HCT116 (cell line): ENCODE measurements around the gene LGR6. TPM values are rescaled to one million over a fixed set of nuclear protein-coding genes. Genes with fewer than 3 reads are reported as not detected.

Experiments
- ATAC-seq: fragments of 200-7000 bp; cut with Tn5 transposase; 2 replicates; pipeline ENCODE4 v1.9.1; 2020; ENCODE audit warnings: mild to moderate bottlenecking, moderate library complexity
- BruUV-seq: library from RNA; stranded (reverse); fragments of 400-500 nt; replicated peaks from 2 replicates; lab custom pipeline; 2021; lab: Mats Ljungman, UMichigan
- CTCF ChIA-PET: fragments of 300-600 bp; sonication (Branson Sonifier 250); formaldehyde crosslinking; loops from one replicate; lab custom pipeline; 2021; ENCODE audit warnings: antibody characterized with exemption; lab: Charles Lee
- POLR2A ChIA-PET: fragments of 300-600, 350-600 bp; sonication (Branson Sonifier 250); formaldehyde crosslinking; loops from one replicate; lab custom pipeline; 2021; ENCODE audit warnings: antibody characterized with exemption; lab: Charles Lee
- RAD21 ChIA-PET, 2 experiments: fragments of 300-600 bp; sonication (Branson Sonifier 250); formaldehyde crosslinking; loops; one replicate each; lab custom pipeline; 2023; ENCODE audit warnings: low total read pairs in 2 of 2; ENCODE audit not compliant: uncharacterized antibody in 2 of 2, unreplicated experiment in 2 of 2, low non-redundant PET in 1 of 2; lab: Charles Lee
- DNase-seq: peaks from one replicate; pipeline ENCODE4 v3.0.0-alpha.2; 2010; ENCODE audit warnings: low read depth, low spot score
- H2AFZ ChIP-seq: fragments of 200-600 bp; shearing (Covaris generic), sonication (generic); 2 replicates; pipeline ENCODE4 v1.6.1; 2017; ENCODE audit warnings: low read depth, mixed run types, mixed read lengths, antibody characterized with exemption, low read length; ENCODE audit not compliant: poor library complexity, severe bottlenecking
- H3K27ac ChIP-seq: 2 replicates; pipeline ENCODE4 v1.5.1; 2012; ENCODE audit warnings: low read depth, low read length
- H3K27me3 ChIP-seq: fragments of 200-600 bp; sonication (generic); 2 replicates; pipeline ENCODE4 v1.6.1; 2016; ENCODE audit warnings: mixed run types, low read length, mixed read lengths; ENCODE audit not compliant: insufficient read depth
- H3K36me3 ChIP-seq, 2 experiments: fragments of 200-500 bp in 1 of 2; fragments of 200-600 bp in 1 of 2; sonication (Bioruptor generic) in 1 of 2; sonication (generic) in 1 of 2; 2 replicates each; pipeline versions ENCODE4 v1.5.1 to v1.6.1; 2014 to 2016; ENCODE audit warnings: low read length in 2 of 2, inconsistent platforms in 1 of 2, mixed read lengths in 1 of 2, mixed run types in 1 of 2; ENCODE audit not compliant: insufficient read depth in 2 of 2, control insufficient read depth in 1 of 2
- H3K4me1 ChIP-seq, 2 experiments: fragments of 200-600 bp in 1 of 2; sonication (generic) in 1 of 2; 2 replicates each; pipeline versions ENCODE4 v1.5.1 to v1.6.1; 2012 to 2017; ENCODE audit warnings: low read length in 2 of 2, inconsistent platforms in 1 of 2, mild to moderate bottlenecking in 1 of 2, mixed read lengths in 1 of 2, mixed run types in 1 of 2, moderate library complexity in 1 of 2; ENCODE audit not compliant: insufficient read depth in 2 of 2, control insufficient read depth in 1 of 2
- H3K4me2 ChIP-seq: fragments of 200-600 bp; sonication (generic); 2 replicates; pipeline ENCODE4 v1.6.1; 2017; ENCODE audit warnings: mixed run types, low read length, mixed read lengths
- H3K4me3 ChIP-seq, 2 experiments: fragments of 200-600 bp in 1 of 2; sonication (generic) in 1 of 2; replicated peaks in 1 of 2; 2 replicates each; pipeline ENCODE4 v1.5.1; 2011 to 2016; ENCODE audit warnings: low read length in 2 of 2, control low read depth in 1 of 2, low read depth in 1 of 2, mild to moderate bottlenecking in 1 of 2, mixed read lengths in 1 of 2, mixed run types in 1 of 2
- H3K79me2 ChIP-seq: fragments of 200-600 bp; sonication (generic); 2 replicates; pipeline ENCODE4 v1.6.1; 2017; ENCODE audit warnings: mild to moderate bottlenecking, mixed run types, low read length, moderate library complexity, mixed read lengths; ENCODE audit not compliant: insufficient read depth
- H3K9ac ChIP-seq: fragments of 200-600 bp; sonication (generic); 2 replicates; pipeline ENCODE4 v1.6.1; 2016; ENCODE audit warnings: low read length, mixed read lengths
- H3K9me2 ChIP-seq: fragments of 200-600 bp; sonication (generic), shearing (Covaris generic); 2 replicates; pipeline ENCODE4 v1.6.1; 2017; ENCODE audit warnings: mixed run types, mild to moderate bottlenecking, moderate library complexity; ENCODE audit not compliant: insufficient read depth
- H3K9me3 ChIP-seq, 2 experiments: fragments of 200-500 bp in 1 of 2; fragments of 200-600 bp in 1 of 2; sonication (Bioruptor generic) in 1 of 2; sonication (generic) in 1 of 2; 2 replicates each; pipeline ENCODE4 v1.6.1; 2014 to 2017; ENCODE audit warnings: low read length in 2 of 2, mixed read lengths in 2 of 2, inconsistent platforms in 1 of 2, low read depth in 1 of 2, mild to moderate bottlenecking in 1 of 2, mixed run types in 1 of 2, moderate library complexity in 1 of 2; ENCODE audit not compliant: control insufficient read depth in 1 of 2, insufficient read depth in 1 of 2
- H4K20me1 ChIP-seq: fragments of 200-600 bp; sonication (generic), shearing (Covaris generic); 2 replicates; pipeline ENCODE4 v1.6.1; 2017; ENCODE audit warnings: mixed run types, mild to moderate bottlenecking, moderate library complexity; ENCODE audit not compliant: insufficient read depth
- CEBPB ChIP-seq: IDR thresholded peaks from 2 replicates; pipeline ENCODE4 v1.6.1; 2012; ENCODE audit warnings: low read depth
- CTCF ChIP-seq, 3 experiments: fragments of 200-600 bp in 1 of 3; sonication (generic) in 1 of 3; IDR thresholded peaks in 2 of 3; conservative IDR thresholded peaks in 1 of 3; 2 replicates each; pipeline ENCODE4 v1.5.1; 2012 to 2017; ENCODE audit warnings: low read depth in 2 of 3, low read length in 2 of 3, antibody characterized with exemption in 1 of 3, borderline replicate concordance in 1 of 3, control low read depth in 1 of 3, mild to moderate bottlenecking in 1 of 3, mixed read lengths in 1 of 3, mixed run types in 1 of 3, moderate library complexity in 1 of 3; ENCODE audit not compliant: insufficient read depth in 1 of 3
- EGR1 ChIP-seq: IDR thresholded peaks from 2 replicates; pipeline ENCODE4 v1.6.1; 2012; ENCODE audit warnings: low read depth
- ELF1 ChIP-seq: IDR thresholded peaks from 2 replicates; pipeline ENCODE4 v1.6.1; 2012; ENCODE audit warnings: low read depth, borderline replicate concordance
- FOSL1 ChIP-seq: IDR thresholded peaks from 2 replicates; pipeline ENCODE4 v1.6.1; 2012; ENCODE audit warnings: low read depth
- POLR2A ChIP-seq: IDR thresholded peaks from 2 replicates; pipeline ENCODE4 v1.7.0; 2011; ENCODE audit warnings: borderline replicate concordance; ENCODE audit not compliant: insufficient read depth, insufficient read length; ENCODE audit errors: extremely low read depth
- SIN3A ChIP-seq: IDR thresholded peaks from 2 replicates; pipeline ENCODE4 v1.6.1; 2012; ENCODE audit warnings: low read depth
- YY1 ChIP-seq: IDR thresholded peaks from 2 replicates; pipeline ENCODE4 v1.6.1; 2011; ENCODE audit warnings: low read length, low read depth, moderate library complexity, mild to moderate bottlenecking; ENCODE audit not compliant: insufficient replicate concordance; ENCODE audit errors: extremely low read depth
- ZNF274 ChIP-seq: fragments of 200-500 bp; sonication (Bioruptor generic); IDR thresholded peaks from 2 replicates; pipeline ENCODE4 v1.6.1; 2014; ENCODE audit warnings: mild to moderate bottlenecking, low read depth, low read length, inconsistent platforms
- intact Hi-C: fragments of 100-400 bp; cut with micrococcal nuclease; formaldehyde crosslinking; loops from 2 replicates; pipeline ENCODE4 v1.10.0; 2022
- total RNA-seq: library from RNA; stranded (reverse); gene quantifications from one replicate; pipeline ENCODE4 v1.2.1, GENCODE V29; 2021; ENCODE audit not compliant: unreplicated experiment

LGR6 gene
- total RNA-seq, 1 experiment from 2014 or later: 0.20 TPM

- Histone ChIP-seq H3K9me3 (no peaks in the 10 kb centered on the region), H3K4me2 (no peak overlapping the region), H3K27ac (no peak overlapping the region), H3K4me1 (no peaks in the 10 kb centered on the region), H4K20me1 (no peaks in the 10 kb centered on the region), H3K9ac (no peak overlapping the region), H2AFZ (no peak overlapping the region), H3K9me2 (no peaks in the 10 kb centered on the region), H3K79me2 (no peaks in the 10 kb centered on the region), H3K4me3 (no peak overlapping the region), H3K36me3 (no peaks in the 10 kb centered on the region), H3K27me3 (peaks cover 59% of the 10 kb centered on the region)
- intact Hi-C loops: no loop called here
- ATAC-seq: no peak
- ChIA-PET POLR2A (no interaction called here), RAD21 (interaction anchor here in 1 of 2 experiments (0.6 kb wide), 1 partner anchor 75 kb away, joined by 3 read pairs; no protein-coding TSS in a partner anchor), CTCF (interaction anchor here (1.1 kb wide), 1 partner anchor 10 kb away, joined by 4 read pairs; no protein-coding TSS in a partner anchor)
- BruUV-seq: no TSS peak
- TF ChIP-seq CEBPB: no peak
- no peak for TF ChIP-seq FOSL1
- TF ChIP-seq ELF1: no peak
- TF ChIP-seq CTCF (IDR thresholded peaks at IDR 0.05 in 2 of 3, conservative IDR thresholded peaks at IDR 0.05 in 1 of 3; ENCODE audit: borderline replicate concordance in 1 of 3, insufficient read depth in 1 of 3, low read depth in 2 of 3, low read length in 2 of 3): no peak
- no peak for TF ChIP-seq YY1
- no peak for TF ChIP-seq POLR2A
- TF ChIP-seq SIN3A: no peak
- TF ChIP-seq ZNF274: no peak
- no peak for TF ChIP-seq EGR1
- DNase-seq: no peak
These were observed 71.1 kb downstream of the LGR6 start for GRCh38 chr1:202264726-202265125.
